ENCODE results near the gene LINC00305.

GRCh38 chr18:64044616-64045015 is 104.3 kb downstream of the LINC00305 start:
- no peak for TF ChIP-seq CTCF (conservative IDR thresholded peaks at IDR 0.05; ENCODE audit: low read length)
- TF ChIP-seq EZH2phosphoT487 (IDR thresholded peaks at IDR 0.05; ENCODE audit: borderline replicate concordance) = no peak
